Neural progenitor cell (in vitro differentiated cells): ENCODE data around the gene ARHGAP26.

Experiments used
- CTCF ChIP-seq: fragments of 200-600 bp; sonication (generic); IDR thresholded peaks from 2 replicates; pipeline ENCODE4 v1.5.1; 2017; ENCODE audit warnings: antibody characterized with exemption, mild to moderate bottlenecking
- EZH2 ChIP-seq: fragments of 200-600 bp; sonication (generic); IDR thresholded peaks from 2 replicates; pipeline ENCODE4 v1.6.1; 2017; ENCODE audit warnings: antibody characterized with exemption, mild to moderate bottlenecking, moderate library complexity

- TF ChIP-seq CTCF, result no peak
- no peak for TF ChIP-seq EZH2
These were observed 395.1 kb downstream of the ARHGAP26 start for GRCh38 chr5:143165049-143165880.
